ENCODE results near the gene SLC40A1. TPM values are rescaled to one million over a fixed set of nuclear protein-coding genes. Genes with fewer than 3 reads are reported as not detected.

Gene SLC40A1
- total and polyA plus RNA-seq, 4 donors, result 97.4 to 572 (median 168) TPM

DNA sequence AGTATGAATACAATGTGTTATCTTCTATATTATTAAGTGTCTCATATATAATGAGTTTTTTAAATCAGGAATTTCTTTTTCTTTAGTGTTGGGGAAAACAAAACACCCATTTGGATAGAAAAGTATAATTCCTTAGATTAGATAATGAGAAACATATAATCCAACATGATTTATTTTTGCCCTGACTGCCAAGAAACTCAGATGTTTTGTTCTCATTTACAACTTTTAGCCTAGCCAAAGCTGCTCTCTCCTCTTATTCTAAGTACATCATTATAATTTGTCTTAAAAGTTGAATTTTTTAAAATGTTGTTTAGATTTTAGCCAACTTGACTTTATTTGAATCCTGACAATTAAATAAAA lies 68.6 kb downstream of the SLC40A1 start:
- no peak for DNase-seq (ENCODE audit: low spot score)
- TF ChIP-seq ZBTB33 (IDR thresholded peaks at IDR 0.05), result no peak
- TF ChIP-seq, protein P1, sequence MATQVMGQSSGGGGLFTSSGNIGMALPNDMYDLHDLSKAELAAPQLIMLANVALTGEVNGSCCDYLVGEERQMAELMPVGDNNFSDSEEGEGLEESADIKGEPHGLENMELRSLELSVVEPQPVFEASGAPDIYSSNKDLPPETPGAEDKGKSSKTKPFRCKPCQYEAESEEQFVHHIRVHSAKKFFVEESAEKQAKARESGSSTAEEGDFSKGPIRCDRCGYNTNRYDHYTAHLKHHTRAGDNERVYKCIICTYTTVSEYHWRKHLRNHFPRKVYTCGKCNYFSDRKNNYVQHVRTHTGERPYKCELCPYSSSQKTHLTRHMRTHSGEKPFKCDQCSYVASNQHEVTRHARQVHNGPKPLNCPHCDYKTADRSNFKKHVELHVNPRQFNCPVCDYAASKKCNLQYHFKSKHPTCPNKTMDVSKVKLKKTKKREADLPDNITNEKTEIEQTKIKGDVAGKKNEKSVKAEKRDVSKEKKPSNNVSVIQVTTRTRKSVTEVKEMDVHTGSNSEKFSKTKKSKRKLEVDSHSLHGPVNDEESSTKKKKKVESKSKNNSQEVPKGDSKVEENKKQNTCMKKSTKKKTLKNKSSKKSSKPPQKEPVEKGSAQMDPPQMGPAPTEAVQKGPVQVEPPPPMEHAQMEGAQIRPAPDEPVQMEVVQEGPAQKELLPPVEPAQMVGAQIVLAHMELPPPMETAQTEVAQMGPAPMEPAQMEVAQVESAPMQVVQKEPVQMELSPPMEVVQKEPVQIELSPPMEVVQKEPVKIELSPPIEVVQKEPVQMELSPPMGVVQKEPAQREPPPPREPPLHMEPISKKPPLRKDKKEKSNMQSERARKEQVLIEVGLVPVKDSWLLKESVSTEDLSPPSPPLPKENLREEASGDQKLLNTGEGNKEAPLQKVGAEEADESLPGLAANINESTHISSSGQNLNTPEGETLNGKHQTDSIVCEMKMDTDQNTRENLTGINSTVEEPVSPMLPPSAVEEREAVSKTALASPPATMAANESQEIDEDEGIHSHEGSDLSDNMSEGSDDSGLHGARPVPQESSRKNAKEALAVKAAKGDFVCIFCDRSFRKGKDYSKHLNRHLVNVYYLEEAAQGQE (IDR thresholded peaks at IDR 0.05), result no peak
- no peak for TF ChIP-seq HNF4A (conservative IDR thresholded peaks at IDR 0.05)
- no peak for TF ChIP-seq SP1 (IDR thresholded peaks at IDR 0.05)
- no peak for TF ChIP-seq RXRA (IDR thresholded peaks at IDR 0.05)
- no peaks in the 10 kb centered on the region for H3K9me3 ChIP-seq (ENCODE audit: control insufficient read depth in 4 of 4, low read length in 3 of 4)
- peaks cover 0 to 3% (median 0%) of the 10 kb centered on the region in 4 donors for H3K4me1 ChIP-seq (ENCODE audit: control insufficient read depth in 4 of 4, insufficient read depth in 4 of 4, low read length in 3 of 4)
- no peak overlapping the region for H3K4me3 ChIP-seq (ENCODE audit: low read depth in 1 of 3, low read length in 3 of 3)
- H3K27me3 ChIP-seq (ENCODE audit: control insufficient read depth in 4 of 4, insufficient read depth in 4 of 4, low read length in 3 of 4), result no peaks in the 10 kb centered on the region
- H3K27ac ChIP-seq (ENCODE audit: low read depth in 1 of 2, low read length in 2 of 2), result no peak overlapping the region
- H3K36me3 ChIP-seq (ENCODE audit: control insufficient read depth in 4 of 4, insufficient read depth in 3 of 4, low read depth in 1 of 4, low read length in 3 of 4), result no peaks in the 10 kb centered on the region
- no peak overlapping the region for H3K9ac ChIP-seq (ENCODE audit: low read depth in 1 of 2, low read length in 2 of 2)

DNA sequence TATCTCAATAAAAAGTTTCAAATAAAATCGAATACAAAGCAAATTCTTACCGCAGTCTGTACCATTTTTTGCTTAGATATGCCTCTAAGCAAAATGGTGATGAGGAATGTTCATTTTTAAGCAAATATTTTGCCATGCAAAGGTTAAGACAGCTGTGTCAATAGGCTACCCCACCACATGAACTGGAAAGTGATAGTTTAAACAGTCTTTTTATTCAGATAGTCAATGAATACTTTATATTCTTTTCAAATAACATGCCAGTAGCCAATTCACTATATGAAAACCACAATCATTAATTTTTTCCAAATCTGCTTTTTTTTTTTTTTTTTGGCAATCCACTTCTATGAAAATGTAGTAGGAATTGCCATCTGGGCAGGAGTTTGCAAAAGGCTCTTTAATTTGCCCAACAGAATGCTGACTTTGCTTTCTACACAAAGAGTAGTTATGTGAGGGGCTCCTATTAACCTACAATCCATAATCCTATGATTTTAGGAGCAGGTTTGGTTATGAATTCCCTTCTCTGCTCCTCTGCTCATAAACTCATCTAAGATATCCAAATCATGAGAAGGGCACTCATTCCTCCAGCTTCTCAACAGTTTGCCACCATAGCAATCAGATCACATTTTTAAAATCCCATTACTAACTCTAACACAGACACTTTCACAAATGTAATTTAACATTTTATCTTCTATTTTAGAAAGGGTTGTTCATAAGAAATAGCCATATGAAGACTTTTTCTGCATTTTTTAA lies 69.2 kb downstream of the SLC40A1 start:
- no peak for DNase-seq (ENCODE audit: low spot score)
- TF ChIP-seq JUND (IDR thresholded peaks at IDR 0.05), result no peak
- TF ChIP-seq, protein P2, sequence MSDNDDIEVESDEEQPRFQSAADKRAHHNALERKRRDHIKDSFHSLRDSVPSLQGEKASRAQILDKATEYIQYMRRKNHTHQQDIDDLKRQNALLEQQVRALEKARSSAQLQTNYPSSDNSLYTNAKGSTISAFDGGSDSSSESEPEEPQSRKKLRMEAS (IDR thresholded peaks at IDR 0.05), result no peak
- no peak for TF ChIP-seq FOXA1 (IDR thresholded peaks at IDR 0.05)
- no peak for TF ChIP-seq RXRA (IDR thresholded peaks at IDR 0.05)
- no peak for TF ChIP-seq HNF4A (conservative IDR thresholded peaks at IDR 0.05)
- no peak for TF ChIP-seq EGR1 (IDR thresholded peaks at IDR 0.05; ENCODE audit: low read depth in 2 of 2)
- TF ChIP-seq FOXA2 (IDR thresholded peaks at IDR 0.05), result no peak
- no peak for TF ChIP-seq YY1 (IDR thresholded peaks at IDR 0.05)
- Histone ChIP-seq H3K36me3 (ENCODE audit: control insufficient read depth in 4 of 4, insufficient read depth in 3 of 4, low read depth in 1 of 4, low read length in 3 of 4) (no peaks in the 10 kb centered on the region), H3K9ac (ENCODE audit: low read depth in 1 of 2, low read length in 2 of 2) (no peak overlapping the region), H3K4me3 (ENCODE audit: low read depth in 1 of 3, low read length in 3 of 3) (no peak overlapping the region), H3K27me3 (ENCODE audit: control insufficient read depth in 4 of 4, insufficient read depth in 4 of 4, low read length in 3 of 4) (no peaks in the 10 kb centered on the region), H3K4me1 (ENCODE audit: control insufficient read depth in 4 of 4, insufficient read depth in 4 of 4, low read length in 3 of 4) (peaks cover 0 to 3% (median 0%) of the 10 kb centered on the region in 4 donors), H3K27ac (ENCODE audit: low read depth in 1 of 2, low read length in 2 of 2) (no peak overlapping the region), H3K9me3 (ENCODE audit: control insufficient read depth in 4 of 4, low read length in 3 of 4) (no peaks in the 10 kb centered on the region)
- WGBS, result 93% methylated on average over 2 of the region's 2 CpGs

Other genes starting within 250 kb of the SLC40A1 start
- gene WDR75, start 139.3 kb downstream of the SLC40A1 start, total RNA-seq, result 10 to 100 TPM; 21.7 to 24.5 TPM
- gene WDR75, start 139.3 kb downstream of the SLC40A1 start, polyA plus RNA-seq, result 1 to 10 TPM; 7.9 to 8.5 TPM
- 10 to 100 TPM; 30.3 to 33.0 TPM for gene ASNSD1, start 80.7 kb upstream of the SLC40A1 start, total RNA-seq
- 10 to 100 TPM; 19.8 to 20.8 TPM for gene ASNSD1, start 80.7 kb upstream of the SLC40A1 start, polyA plus RNA-seq
- gene ANKAR, start 93.9 kb upstream of the SLC40A1 start, total RNA-seq, result 1 to 10 TPM; 3.6 to 8.4 TPM
- gene ANKAR, start 93.9 kb upstream of the SLC40A1 start, polyA plus RNA-seq, result 1 to 10 TPM in 1 of 2 donors, under 1 TPM in 1; 0.46 to 5.0 TPM
- 1 to 10 TPM; 5.4 to 5.6 TPM for gene OSGEPL1, start 182.0 kb upstream of the SLC40A1 start, total RNA-seq
- 1 to 10 TPM; 2.9 to 5.3 TPM for gene OSGEPL1, start 182.0 kb upstream of the SLC40A1 start, polyA plus RNA-seq
- gene ORMDL1, start 203.6 kb upstream of the SLC40A1 start, total RNA-seq, result 10 to 100 TPM; 24.0 to 44.4 TPM
- gene ORMDL1, start 203.6 kb upstream of the SLC40A1 start, polyA plus RNA-seq, result 10 to 100 TPM; 22.1 to 64.9 TPM
- 10 to 100 TPM in 1 of 2 donors, 1 to 10 TPM in 1; 9.8 to 19.2 TPM for gene PMS1, start 203.7 kb upstream of the SLC40A1 start, total RNA-seq
- 1 to 10 TPM; 3.0 to 7.6 TPM for gene PMS1, start 203.7 kb upstream of the SLC40A1 start, polyA plus RNA-seq